GM20431 (cell line): ENCODE data around the gene DEFB132.

Source experiments
- in situ Hi-C: fragments of 300-500 bp; cut with MseI, MboI; formaldehyde crosslinking; loops from one replicate; pipeline ENCODE4 v1.15.0; 2020; ENCODE audit warnings: low sequenced_read_pairs; ENCODE audit not compliant: unreplicated experiment

Gene DEFB132

GRCh38 chr20:259981-260380 lies 2.5 kb downstream of the DEFB132 start:
- in situ Hi-C loops: no loop called here

- in situ Hi-C loops: no loop called here
Observed at GRCh38 chr20:263701-264100, 6.2 kb downstream of the DEFB132 start.

DNA sequence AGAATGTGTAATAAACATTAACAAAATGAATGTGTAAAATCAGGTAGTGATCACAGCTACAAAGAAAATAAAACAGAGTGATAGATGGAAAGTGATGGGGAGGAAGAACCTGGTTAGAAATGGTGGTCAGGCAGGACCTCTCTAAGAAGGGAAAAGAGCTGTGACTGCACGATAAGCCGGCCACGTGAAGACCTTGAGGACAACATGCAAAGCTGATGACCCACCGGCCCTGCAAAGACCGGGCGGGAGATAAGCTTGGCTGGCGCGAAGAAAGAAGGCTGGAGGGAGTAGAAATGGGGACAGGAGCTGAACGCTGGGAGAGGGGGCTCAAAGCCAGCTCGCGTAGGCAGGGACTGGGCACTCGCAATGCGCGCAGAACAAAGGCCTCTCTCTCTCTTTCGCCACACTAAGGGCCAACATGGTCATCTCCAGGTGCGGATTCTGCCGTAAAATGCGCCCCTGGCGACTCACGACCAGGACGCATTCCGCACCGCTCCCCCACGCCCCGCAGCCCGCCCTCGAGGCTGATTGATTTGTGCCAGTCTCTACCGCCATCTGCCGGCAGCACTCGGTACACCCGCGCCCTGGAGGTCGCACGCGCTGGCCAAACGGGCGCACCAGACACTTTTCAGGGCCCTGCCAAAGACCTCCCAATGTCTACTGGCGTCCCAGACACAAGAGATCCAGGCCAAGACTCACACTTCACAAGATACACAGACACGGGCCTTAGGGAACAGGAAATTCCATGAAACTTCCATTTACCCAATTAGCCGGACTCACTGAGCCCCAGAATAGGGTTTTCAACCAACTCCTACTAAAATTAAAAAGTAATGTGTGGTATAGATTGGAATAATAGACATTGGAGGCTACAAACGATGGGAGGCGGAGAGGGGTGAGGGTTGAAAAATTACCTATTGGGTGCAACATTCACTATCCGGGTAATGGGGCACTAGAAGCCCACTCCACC lies 9.4 kb downstream of the DEFB132 start:
- in situ Hi-C loops: no loop called here

DNA sequence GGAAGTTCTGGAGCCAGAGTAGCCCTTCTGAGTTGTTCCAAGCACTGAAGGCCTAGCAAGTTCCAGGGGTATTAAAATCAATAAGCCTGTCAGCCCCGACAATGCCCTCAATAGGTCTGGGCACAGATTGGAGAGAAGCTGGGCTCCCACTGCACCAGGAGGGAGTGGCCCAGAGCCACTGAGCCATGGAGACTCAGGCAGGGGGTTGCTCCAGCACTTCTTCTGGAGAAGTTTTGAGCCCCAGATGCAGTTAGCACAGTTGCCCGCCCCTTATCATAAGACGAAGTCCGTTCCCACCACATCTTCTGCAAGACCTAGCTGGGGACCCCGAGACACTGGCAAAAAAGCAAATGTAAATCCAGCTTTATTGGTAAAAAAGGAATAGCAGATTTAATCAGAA lies 13.0 kb downstream of the DEFB132 start:
- in situ Hi-C loops: no loop called here

DNA sequence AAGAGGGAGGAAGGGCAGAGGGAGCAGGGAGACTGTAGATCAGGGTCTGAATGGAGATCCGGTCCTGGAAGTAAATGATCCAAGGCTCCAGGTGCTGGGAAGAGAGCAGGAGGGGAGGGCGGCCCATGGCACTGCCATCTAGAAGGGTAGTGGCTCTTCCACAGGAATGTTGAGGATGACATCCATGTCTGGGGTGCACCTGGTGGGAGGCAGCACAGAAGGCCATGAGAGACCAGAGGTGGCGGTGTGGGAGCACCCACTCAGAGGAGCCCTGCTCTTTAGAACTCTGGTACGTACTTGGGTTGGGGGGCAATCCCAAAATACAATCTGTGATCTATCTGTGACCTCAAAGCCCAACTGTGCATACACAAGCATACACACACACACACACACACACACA lies 13.5 kb downstream of the DEFB132 start:
- in situ Hi-C loops: no loop called here

- in situ Hi-C loops: no loop called here
Observed at GRCh38 chr20:271528-271927, 14.0 kb downstream of the DEFB132 start.

DNA sequence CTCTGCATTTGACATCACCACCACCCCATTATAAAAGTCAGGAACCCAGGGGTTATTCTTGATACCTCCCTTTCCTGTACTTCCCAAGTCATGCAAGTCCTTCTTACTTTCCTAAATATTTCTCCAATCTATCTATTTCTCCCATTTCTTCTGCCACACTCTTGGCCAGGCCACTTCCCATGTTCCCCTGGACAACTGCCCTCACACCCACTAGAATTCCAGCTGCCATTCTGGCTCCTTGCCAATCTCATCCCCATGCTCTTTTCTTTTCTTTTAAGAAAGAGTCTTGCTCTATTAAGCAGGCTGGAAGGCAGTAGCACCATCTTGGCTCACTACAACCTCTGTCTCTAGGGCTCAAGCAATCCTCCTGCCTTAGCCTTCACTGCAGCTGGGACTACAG lies 15.2 kb downstream of the DEFB132 start:
- in situ Hi-C loops: no loop called here

GRCh38 chr20:273884-274283 lies 16.4 kb downstream of the DEFB132 start:
- in situ Hi-C loops: no loop called here

- in situ Hi-C loops: no loop called here
Observed at GRCh38 chr20:275791-276190, 18.3 kb downstream of the DEFB132 start.

DNA sequence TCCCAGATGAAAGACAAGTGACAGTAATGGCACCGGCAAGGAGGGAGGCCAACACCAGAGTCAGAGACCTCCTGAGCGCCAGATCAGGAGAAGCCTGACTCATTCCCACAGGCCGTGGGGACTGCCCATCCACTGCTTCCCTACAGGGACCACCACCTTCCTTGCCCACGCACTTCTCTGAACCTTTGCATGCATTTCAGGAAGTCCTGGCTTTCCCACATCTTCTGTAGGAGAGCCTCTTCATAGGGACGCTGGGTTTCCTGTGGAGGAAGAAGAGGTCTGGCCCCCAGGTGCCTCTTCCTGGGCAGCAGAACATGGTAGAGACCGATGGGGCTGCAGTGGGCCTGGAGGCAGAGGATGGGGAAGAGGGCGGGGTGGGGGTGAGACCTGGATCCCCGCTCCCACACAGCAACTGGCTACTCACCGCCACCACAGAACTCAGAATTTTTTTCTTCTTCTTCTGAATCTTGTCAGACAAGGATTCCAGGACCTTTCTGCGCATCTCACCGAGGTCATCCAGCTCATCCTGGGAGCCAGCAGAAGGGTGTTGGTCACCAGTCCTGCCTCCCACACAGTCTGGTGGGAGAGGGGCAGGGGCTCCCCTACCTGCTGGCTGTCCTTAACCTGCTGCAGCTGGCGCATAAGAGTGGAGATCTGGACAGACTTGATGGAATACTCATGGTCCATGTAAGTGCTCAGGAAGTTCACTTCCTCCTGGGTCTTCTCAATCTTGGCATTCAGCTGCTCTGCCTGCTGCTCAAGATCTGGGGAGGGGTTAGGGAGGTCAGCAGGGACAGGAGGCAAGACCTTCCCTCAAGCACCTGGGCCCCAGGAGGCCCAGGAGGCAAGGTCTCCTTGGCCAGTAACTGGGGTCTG lies 19.3 kb downstream of the DEFB132 start:
- in situ Hi-C loops: no loop called here

- in situ Hi-C loops: no loop called here
Observed at GRCh38 chr20:277496-277781, 19.9 kb downstream of the DEFB132 start.

- in situ Hi-C loops: no loop called here
Observed at GRCh38 chr20:278181-278580, 20.7 kb downstream of the DEFB132 start.

DNA sequence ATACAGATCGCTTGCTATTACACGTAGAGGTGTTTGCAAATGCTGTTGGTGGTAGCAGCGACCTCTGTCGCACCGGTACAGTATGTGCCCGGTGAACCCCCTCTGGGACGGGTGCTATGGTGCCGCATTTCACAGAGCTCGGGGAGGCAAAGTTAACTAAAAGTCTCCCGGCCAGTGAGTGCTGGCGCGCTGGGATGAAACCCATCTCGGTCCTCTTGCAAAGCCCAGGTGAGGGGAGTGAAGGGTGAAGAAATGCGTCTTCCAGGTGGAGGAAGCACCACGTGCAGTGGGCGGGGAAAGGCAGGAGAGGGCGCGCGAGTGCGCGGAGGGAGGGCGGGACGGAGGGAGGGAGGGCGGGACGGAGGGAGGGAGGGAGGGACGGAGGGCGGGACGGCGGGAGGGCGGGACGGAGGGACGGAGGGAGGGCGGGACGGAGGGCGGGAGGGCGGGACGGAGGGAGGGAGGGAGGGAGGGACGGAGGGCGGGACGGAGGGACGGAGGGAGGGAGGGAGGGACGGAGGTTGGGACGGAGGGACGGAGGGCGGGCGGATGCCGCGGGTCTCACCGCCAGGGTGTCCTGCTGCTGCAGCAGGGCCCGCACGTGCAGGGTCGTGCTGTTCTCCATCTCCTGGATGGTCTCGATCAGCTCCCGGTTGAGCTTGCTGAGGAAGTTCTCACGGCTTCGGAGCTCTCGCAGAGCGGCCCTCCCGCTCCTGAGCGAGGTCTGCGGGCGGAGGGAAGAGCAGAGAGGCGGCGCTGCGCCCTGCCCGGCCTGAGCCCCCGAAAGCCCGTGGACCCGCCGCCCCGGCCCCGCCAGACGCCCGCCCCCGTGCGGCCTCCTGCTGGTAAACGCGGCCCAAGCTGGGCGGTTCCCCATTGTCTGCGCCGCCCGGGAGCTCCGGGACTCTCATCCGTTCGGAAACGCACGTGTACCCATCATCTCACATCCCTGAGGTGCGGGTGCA lies 21.4 kb downstream of the DEFB132 start:
- in situ Hi-C loops: no loop called here

GRCh38 chr20:284172-284571 lies 26.6 kb downstream of the DEFB132 start:
- in situ Hi-C loops: no loop called here

GRCh38 chr20:286508-286907 lies 29.0 kb downstream of the DEFB132 start:
- in situ Hi-C loops: no loop called here

DNA sequence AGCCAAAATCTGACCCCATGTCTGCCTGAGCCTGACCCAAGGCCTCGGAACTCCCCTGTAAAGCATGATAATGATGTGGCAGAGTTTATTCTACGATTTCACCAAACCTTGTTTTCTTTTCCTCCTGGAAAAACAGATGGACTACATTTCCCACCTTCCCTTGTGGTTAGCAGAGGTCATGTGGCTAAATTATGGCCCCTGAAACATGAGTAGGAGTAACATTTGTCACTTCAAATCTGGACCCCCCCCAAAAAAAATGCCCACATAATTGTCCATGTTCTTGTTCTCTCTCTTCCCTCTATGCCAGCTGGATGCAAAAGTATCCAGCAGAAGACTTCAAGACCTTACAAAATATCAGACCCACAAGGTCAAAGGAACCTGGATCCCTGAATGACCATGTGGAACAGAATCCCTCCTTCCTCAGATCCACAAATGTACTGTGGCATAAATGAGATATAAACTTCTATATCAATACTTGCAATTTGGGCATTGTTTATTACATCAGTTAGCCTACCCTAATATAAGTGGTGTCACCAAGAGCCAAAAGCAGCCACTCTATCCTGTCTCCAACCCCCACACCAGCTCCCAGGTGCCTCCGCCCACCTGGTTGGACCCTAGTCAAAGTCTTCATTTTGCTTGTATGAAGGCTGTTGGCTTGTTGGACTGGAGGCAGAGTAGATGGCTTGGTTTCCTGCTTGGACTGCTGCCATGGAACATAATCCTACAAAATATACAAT lies 31.6 kb downstream of the DEFB132 start:
- in situ Hi-C loops: no loop called here

GRCh38 chr20:289693-290083 lies 32.2 kb downstream of the DEFB132 start:
- in situ Hi-C loops: no loop called here

DNA sequence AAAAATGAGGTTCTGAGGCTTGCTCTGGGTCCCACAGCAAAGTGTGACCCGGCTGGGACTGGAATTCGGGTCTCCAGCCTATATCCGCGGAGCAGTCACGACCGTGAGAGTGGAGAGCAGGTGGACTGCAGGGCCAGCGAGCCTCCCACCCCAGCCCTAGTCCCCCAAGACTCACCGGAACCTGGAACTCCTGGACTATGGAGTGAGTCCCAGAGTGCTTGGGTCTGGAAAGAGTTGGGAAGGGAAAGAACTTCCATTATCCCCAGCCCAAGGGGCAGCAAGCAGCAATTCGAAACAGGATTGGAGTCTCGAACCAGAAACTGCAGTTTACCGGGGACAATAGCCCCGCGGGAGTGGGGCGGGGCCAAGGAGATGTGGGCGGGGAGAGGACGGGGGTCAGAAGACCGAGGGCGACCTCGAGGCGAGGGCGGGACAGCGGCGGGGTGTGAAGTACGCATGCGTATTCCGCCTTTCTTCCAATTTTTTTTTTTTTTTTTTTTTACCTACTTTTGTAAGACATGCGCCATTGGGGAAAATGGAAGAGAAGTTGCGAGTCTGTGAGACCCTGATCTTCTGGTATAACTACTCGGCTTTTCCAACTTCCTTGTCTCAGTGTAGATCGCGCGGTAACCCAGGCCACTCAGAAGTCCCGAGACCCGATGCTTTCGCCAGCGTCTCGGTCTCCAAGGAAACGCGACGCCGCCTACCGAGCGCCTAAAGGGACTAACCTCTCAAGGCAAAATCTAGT lies 32.7 kb downstream of the DEFB132 start, which contains the start of gene C20orf96:
Gene C20orf96 (minus strand): TSS at position 667 of the 748 bp plus-strand sequence. CDS start 140 bp downstream, at position 527.
- in situ Hi-C loops: no loop called here

DNA sequence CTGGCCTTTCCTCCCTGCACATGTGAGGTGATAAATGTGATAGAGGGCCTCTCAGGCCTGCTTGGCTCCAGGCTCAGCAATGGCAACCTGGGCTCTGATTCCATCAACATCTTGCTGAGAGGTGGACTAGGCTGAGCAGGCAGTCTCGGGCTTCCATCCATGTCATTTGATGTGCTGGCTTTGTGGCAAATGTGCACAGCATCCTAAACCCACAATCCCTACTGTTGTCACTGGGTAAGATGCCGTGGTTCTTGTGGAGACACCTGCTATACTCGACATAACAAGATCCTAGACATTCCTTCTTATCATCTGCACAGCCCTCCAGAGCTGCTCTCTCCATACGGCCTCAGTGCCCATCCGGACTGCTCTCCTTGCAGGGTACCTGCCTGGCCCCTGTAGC lies 37.1 kb downstream of the DEFB132 start:
- in situ Hi-C loops: no loop called here
